H9 (cell line): ENCODE results near the gene BANP. TPM values are rescaled to one million over a fixed set of nuclear protein-coding genes. Genes with fewer than 3 reads are reported as not detected.
"Not testable (repeated sequence)": the region's sequence is repeated elsewhere in the genome, so short reads cannot be mapped to it uniquely, and the experiment has no call there.

ENCODE experiments used
- DNase-seq: peaks from one replicate; pipeline ENCODE4 v3.0.0-alpha.2; 2017
- H2AFZ ChIP-seq: one replicate; pipeline ENCODE4 v1.6.1; 2013; ENCODE audit warnings: mild to moderate bottlenecking, low read length, control low read depth, moderate library complexity
- H2AK5ac ChIP-seq: 2 replicates; pipeline ENCODE4 v1.6.1; 2013; ENCODE audit warnings: low read length, control low read depth, mixed read lengths; ENCODE audit not compliant: insufficient read length
- H2BK120ac ChIP-seq: one replicate; pipeline ENCODE4 v1.6.1; 2013; ENCODE audit warnings: low read depth, mild to moderate bottlenecking, low read length, control low read depth, inconsistent platforms; ENCODE audit not compliant: poor library complexity, severe bottlenecking
- H2BK12ac ChIP-seq: 2 replicates; pipeline ENCODE4 v1.6.1; 2013; ENCODE audit warnings: low read length, control low read depth, mixed read lengths, low read depth; ENCODE audit not compliant: insufficient read length
- H2BK15ac ChIP-seq: 2 replicates; pipeline ENCODE4 v1.6.1; 2013; ENCODE audit warnings: low read depth, low read length, control low read depth
- H2BK20ac ChIP-seq: one replicate; pipeline ENCODE4 v1.6.1; 2013; ENCODE audit warnings: low read depth, mild to moderate bottlenecking, low read length, control low read depth, inconsistent platforms; ENCODE audit not compliant: poor library complexity, severe bottlenecking
- H2BK5ac ChIP-seq: 2 replicates; pipeline ENCODE4 v1.6.1; 2013; ENCODE audit warnings: low read length, control low read depth, mixed read lengths; ENCODE audit not compliant: insufficient read length
- H3K14ac ChIP-seq: 2 replicates; pipeline ENCODE4 v1.6.1; 2013; ENCODE audit warnings: low read length, control low read depth; ENCODE audit not compliant: insufficient read depth
- H3K18ac ChIP-seq: 2 replicates; pipeline ENCODE4 v1.6.1; 2013; ENCODE audit warnings: low read depth, mild to moderate bottlenecking, mixed read lengths, low read length, control low read depth; ENCODE audit not compliant: insufficient read length
- H3K23ac ChIP-seq: 2 replicates; pipeline ENCODE4 v1.6.1; 2013; ENCODE audit warnings: low read length, control low read depth, mixed read lengths, low read depth; ENCODE audit not compliant: insufficient read length
- H3K23me2 ChIP-seq: 2 replicates; pipeline ENCODE4 v1.6.1; 2013; ENCODE audit warnings: low read depth, mild to moderate bottlenecking, mixed read lengths, low read length, control low read depth; ENCODE audit not compliant: insufficient read length, poor library complexity, severe bottlenecking
- H3K27ac ChIP-seq: 2 replicates; pipeline ENCODE4 v1.5.1; 2013; ENCODE audit warnings: low read length, control low read depth, mixed read lengths, low read depth; ENCODE audit not compliant: insufficient read length
- H3K27me3 ChIP-seq: 2 replicates; pipeline ENCODE4 v1.6.1; 2013; ENCODE audit warnings: low read length, control low read depth, inconsistent platforms; ENCODE audit not compliant: insufficient read depth
- H3K4ac ChIP-seq: 2 replicates; pipeline ENCODE4 v1.6.1; 2013; ENCODE audit warnings: low read depth, mild to moderate bottlenecking, control low read depth, inconsistent platforms, low read length, moderate library complexity
- H3K4me1 ChIP-seq: 2 replicates; pipeline ENCODE4 v1.6.1; 2013; ENCODE audit warnings: low read length, control low read depth, inconsistent platforms; ENCODE audit not compliant: insufficient read depth
- H3K4me2 ChIP-seq: 2 replicates; pipeline ENCODE4 v1.6.1; 2013; ENCODE audit warnings: low read length, control low read depth, mixed read lengths; ENCODE audit not compliant: insufficient read length, insufficient read depth
- H3K56ac ChIP-seq: 2 replicates; pipeline ENCODE4 v1.6.1; 2013; ENCODE audit warnings: low read depth, mild to moderate bottlenecking, mixed read lengths, low read length, control low read depth; ENCODE audit not compliant: insufficient read length
- H3K79me1 ChIP-seq: 2 replicates; pipeline ENCODE4 v1.6.1; 2013; ENCODE audit warnings: low read depth, mild to moderate bottlenecking, moderate library complexity, low read length, control low read depth, inconsistent platforms; ENCODE audit not compliant: insufficient read depth, poor library complexity, severe bottlenecking
- H3K79me2 ChIP-seq: 2 replicates; pipeline ENCODE4 v1.6.1; 2013; ENCODE audit warnings: low read length, control low read depth, inconsistent platforms; ENCODE audit not compliant: insufficient read depth
- H3K9ac ChIP-seq: 2 replicates; pipeline ENCODE4 v1.6.1; 2013; ENCODE audit warnings: low read length, control low read depth, mixed read lengths; ENCODE audit not compliant: insufficient read length; ENCODE audit errors: extremely low read depth
- H3K9me3 ChIP-seq: one replicate; pipeline ENCODE4 v1.6.1; 2013; ENCODE audit warnings: low read depth, low read length, inconsistent platforms; ENCODE audit not compliant: control insufficient read depth
- H3T11ph ChIP-seq: one replicate; pipeline ENCODE4 v1.6.1; 2013; ENCODE audit warnings: mild to moderate bottlenecking, low read length, control low read depth, inconsistent platforms
- H4K20me1 ChIP-seq: one replicate; pipeline ENCODE4 v1.6.1; 2013; ENCODE audit not compliant: control insufficient read depth, insufficient read length, insufficient read depth
- H4K5ac ChIP-seq: 2 replicates; pipeline ENCODE4 v1.6.1; 2013; ENCODE audit warnings: low read depth, mild to moderate bottlenecking, mixed read lengths, low read length, control low read depth; ENCODE audit not compliant: insufficient read length
- H4K8ac ChIP-seq: replicated peaks from 2 replicates; pipeline ENCODE4 v1.6.1; 2013; ENCODE audit warnings: low read length, control low read depth, mixed read lengths, low read depth; ENCODE audit not compliant: insufficient read length
- H4K91ac ChIP-seq: 2 replicates; pipeline ENCODE4 v1.6.1; 2013; ENCODE audit warnings: low read depth, mild to moderate bottlenecking, moderate library complexity, mixed read lengths, low read length, control low read depth; ENCODE audit not compliant: insufficient read length
- H3K27ac Mint-ChIP-seq, 3 experiments: 2 replicates in 2 of 3; 3 replicates in 1 of 3; pipeline ENCODE4 v1.8.0; 2020 to 2021; ENCODE audit warnings: mixed read lengths in 3 of 3, mild to moderate bottlenecking in 1 of 3, moderate library complexity in 1 of 3
- H3K27me3 Mint-ChIP-seq: 2 replicates; pipeline ENCODE4 v1.8.0; 2021; ENCODE audit warnings: low read depth, mild to moderate bottlenecking, moderate library complexity, mixed read lengths
- H3K36me3 Mint-ChIP-seq, 3 experiments: 2 replicates in 2 of 3; 3 replicates in 1 of 3; pipeline ENCODE4 v1.8.0; 2020 to 2021; ENCODE audit warnings: low read depth in 3 of 3, mixed read lengths in 3 of 3; ENCODE audit not compliant: insufficient read depth in 1 of 3
- H3K4me1 Mint-ChIP-seq, 2 experiments: 2 replicates each; pipeline ENCODE4 v1.8.0; 2020; ENCODE audit warnings: mixed read lengths in 2 of 2
- H3K4me3 Mint-ChIP-seq, 2 experiments: 2 replicates in 1 of 2; 3 replicates in 1 of 2; pipeline ENCODE4 v1.8.0; 2020 to 2021; ENCODE audit warnings: mild to moderate bottlenecking in 2 of 2, mixed read lengths in 2 of 2, moderate library complexity in 1 of 2
- H3K9me3 Mint-ChIP-seq, 2 experiments: 2 replicates in 1 of 2; 3 replicates in 1 of 2; pipeline ENCODE4 v1.8.0; 2020; ENCODE audit warnings: mild to moderate bottlenecking in 2 of 2, mixed read lengths in 2 of 2, moderate library complexity in 1 of 2
- CTCF ChIP-seq: fragments of 200-600 bp; sonication (generic); conservative IDR thresholded peaks from 3 replicates; pipeline ENCODE4 v1.8.0; 2021; ENCODE audit warnings: antibody characterized with exemption, mild to moderate bottlenecking
- WGBS: extraction: QIAGEN DNeasy Blood & Tissue Kit; methylation state at CpG from one replicate; pipeline ENCODE4 v1.1.7; 2013; ENCODE audit warnings: missing lambda C conversion rate, low lambda C conversion rate, mixed read lengths; ENCODE audit not compliant: insufficient read length; ENCODE audit errors: extremely low coverage; 5-methylcytosine and 5-hydroxymethylcytosine counted together
- total RNA-seq: library from RNA; stranded (reverse); gene quantifications from 2 replicates; pipeline ENCODE4 v1.2.1, GENCODE V29; 2021

The BANP gene
- total RNA-seq, 1 experiment from 2014 or later: 24.9 TPM

GRCh38 chr16:88020516-88020885 is 69.3 kb downstream of the BANP start:
- Histone ChIP-seq H3K79me1 (no peaks in the 10 kb centered on the region), H3K4ac (no peak overlapping the region), H3K9ac (no peak overlapping the region), H2AK5ac (no peak overlapping the region), H4K91ac (no peak overlapping the region), H3K23ac (no peak overlapping the region), H2AFZ (no peak overlapping the region), H4K20me1 (no peaks in the 10 kb centered on the region), H3K4me1 (no peaks in the 10 kb centered on the region), H3K9me3 (no peaks in the 10 kb centered on the region), H3K27me3 (no peaks in the 10 kb centered on the region), H4K5ac (no peak overlapping the region), H3K79me2 (no peaks in the 10 kb centered on the region), H3K18ac (no peak overlapping the region), H2BK120ac (no peak overlapping the region), H3K56ac (no peak overlapping the region), H2BK20ac (no peak overlapping the region), H3T11ph (no peak overlapping the region), H2BK12ac (no peak overlapping the region), H4K8ac (no peak overlapping the region), H3K23me2 (no peaks in the 10 kb centered on the region), H3K14ac (no peak overlapping the region), H2BK15ac (no peak overlapping the region), H3K4me2 (no peak overlapping the region), H3K27ac (no peak overlapping the region), H2BK5ac (no peak overlapping the region)
- H3K4me1 Mint-ChIP-seq: peaks cover 7 to 27% of the 10 kb centered on the region in 2 experiments
- TF ChIP-seq CTCF: no peak
- no CpG with 5 or more reads among the region's 10 CpGs for WGBS
- H3K27me3 Mint-ChIP-seq: no peaks in the 10 kb centered on the region
- H3K36me3 Mint-ChIP-seq: peaks cover 21 to 33% (median 25%) of the 10 kb centered on the region in 3 experiments; a peak in 6 of 7 replicates
- H3K27ac Mint-ChIP-seq: peak overlapping the region; percentile 55 to 87 (median 79)
- H3K4me3 Mint-ChIP-seq: no peak overlapping the region
- no peak for DNase-seq
- no peaks in the 10 kb centered on the region for H3K9me3 Mint-ChIP-seq

- H4K5ac ChIP-seq, H3K18ac ChIP-seq, H3K23ac ChIP-seq, H3K9me3 Mint-ChIP-seq, H2BK120ac ChIP-seq, H3K14ac ChIP-seq, DNase-seq, H2BK5ac ChIP-seq, H2BK12ac ChIP-seq, H3K27me3 Mint-ChIP-seq, H3T11ph ChIP-seq, H2AK5ac ChIP-seq, H2AFZ ChIP-seq, H3K4me1 ChIP-seq, H3K56ac ChIP-seq, H4K8ac ChIP-seq, H3K9ac ChIP-seq, H3K4ac ChIP-seq, H4K20me1 ChIP-seq, H3K4me2 ChIP-seq, H3K9me3 ChIP-seq, H3K27ac ChIP-seq, H3K23me2 ChIP-seq, H4K91ac ChIP-seq, H2BK20ac ChIP-seq, H2BK15ac ChIP-seq, H3K79me1 ChIP-seq, H3K27me3 ChIP-seq, H3K79me2 ChIP-seq, H3K4me3 Mint-ChIP-seq: not testable (repeated sequence)
- Mint-ChIP-seq H3K4me1 (peaks cover 8 to 30% of the 10 kb centered on the region in 2 experiments), H3K27ac (peak overlapping the region in 2 of 3 experiments; percentile 79 to 83; a peak in 4 of 7 replicates), H3K36me3 (peaks cover 18 to 33% (median 23%) of the 10 kb centered on the region in 3 experiments; a peak in 6 of 7 replicates)
- WGBS: no CpG with 5 or more reads among the region's 26 CpGs
Measured at GRCh38 chr16:88021041-88021970, 70.1 kb downstream of the BANP start.
